ENCODE measurements around the gene PHF21B. TPM values are rescaled to one million over a fixed set of nuclear protein-coding genes. Genes with fewer than 3 reads are reported as not detected.

Gene PHF21B
- total and polyA plus RNA-seq, 2 of the 8 experiments (the other 6 are each of a cell fraction or from before 2014, with no cell fraction given), result 19.3 to 68.1 TPM

DNA sequence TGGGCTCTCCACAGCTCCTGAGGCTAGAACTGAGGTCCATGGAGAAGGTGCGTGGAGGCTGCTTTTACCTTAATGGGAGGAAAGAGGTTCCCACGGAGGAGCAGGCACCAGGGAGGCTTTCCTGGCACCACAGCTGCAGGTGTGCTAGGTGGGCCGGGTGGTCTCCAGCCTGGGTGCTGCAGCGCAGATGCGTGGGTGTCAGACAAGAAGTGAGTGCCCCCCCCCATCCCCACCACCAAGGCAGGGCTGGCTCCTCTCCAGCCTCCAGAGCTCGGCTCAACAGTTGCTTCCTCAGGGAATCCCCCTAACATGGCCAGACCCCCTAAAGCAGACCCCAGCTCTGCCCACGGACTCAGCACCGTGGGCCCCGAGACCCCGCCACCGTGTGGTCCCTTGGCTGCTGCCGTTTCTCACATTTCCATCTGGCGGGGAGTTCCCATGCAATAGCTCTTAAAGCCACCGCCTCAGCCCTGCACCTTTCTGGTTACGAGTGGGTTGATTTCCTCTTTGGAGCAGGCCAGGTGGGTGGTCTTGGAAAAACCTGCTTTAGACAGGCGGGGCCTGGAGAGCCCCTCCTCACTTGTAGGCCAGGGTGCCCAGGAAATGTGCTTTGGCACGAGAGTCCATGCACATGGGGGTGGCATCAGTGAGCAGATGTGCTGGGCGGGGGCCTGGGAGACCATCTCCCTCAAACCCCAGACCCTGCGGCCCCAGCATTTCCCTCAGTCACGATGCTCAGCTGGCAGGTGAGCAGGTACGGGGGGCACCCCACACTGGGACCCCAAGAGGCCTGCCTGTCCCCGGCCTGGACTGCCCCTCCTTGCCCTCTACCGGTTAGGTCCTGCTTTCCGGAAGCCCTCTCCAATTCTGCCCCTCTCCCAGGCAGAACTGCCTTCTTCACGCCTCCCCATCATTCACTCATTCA lies 163.7 kb downstream of the PHF21B start:
- Histone ChIP-seq H3K9me3 (ENCODE audit: insufficient read depth in 2 of 2, low read depth in 1 of 2, low read length in 1 of 2) (no peaks in the 10 kb centered on the region), H3K18ac (ENCODE audit: extremely low read depth, low read length) (no peak overlapping the region), H3K14ac (ENCODE audit: insufficient read length) (no peak overlapping the region), H2BK20ac (ENCODE audit: low read length) (no peak overlapping the region), H4K20me1 (replicated peaks in 1 of 2; ENCODE audit: control insufficient read depth in 1 of 2, insufficient read depth in 2 of 2, low read length in 2 of 2) (peaks cover 0 to 3% of the 10 kb centered on the region in 2 experiments), H3K23me2 (ENCODE audit: low read depth, low read length) (no peaks in the 10 kb centered on the region; the same call in 1 of the 2 replicates), H3K23ac (ENCODE audit: insufficient read length) (no peak overlapping the region), H2BK120ac (replicated peaks; ENCODE audit: low read depth, low read length) (no peak overlapping the region), H3K9ac (replicated peaks in 1 of 4; ENCODE audit: extremely low read depth in 1 of 4, low read depth in 3 of 4, low read length in 3 of 4) (no peak overlapping the region), H3K79me1 (ENCODE audit: low read depth, low read length) (no peaks in the 10 kb centered on the region), H3K27ac (ENCODE audit: low read depth, low read length) (no peak overlapping the region), H2BK12ac (ENCODE audit: low read depth, low read length) (no peak overlapping the region), H3K27me3 (replicated peaks in 1 of 4; ENCODE audit: control insufficient read depth in 3 of 4, extremely low read depth in 1 of 4, insufficient read depth in 3 of 4, low read length in 3 of 4) (no peaks in the 10 kb centered on the region), H3K4ac (replicated peaks; ENCODE audit: insufficient read length, low read depth, low read length) (no peak overlapping the region), H2BK15ac (ENCODE audit: low read length) (no peak overlapping the region), H4K8ac (ENCODE audit: extremely low read depth, insufficient read depth, low read length) (no peak overlapping the region; the same call in 1 of the 2 replicates), H3K36me3 (ENCODE audit: control insufficient read depth in 2 of 4, insufficient read depth in 4 of 4, low read length in 3 of 4) (peaks cover 0 to 6% (median 1%) of the 10 kb centered on the region in 4 experiments; a peak in 3 of 8 replicates), H4K5ac (ENCODE audit: insufficient read length, low read depth, low read length) (no peak overlapping the region), H2AK5ac (ENCODE audit: low read depth, low read length) (no peak overlapping the region), H2BK5ac (ENCODE audit: low read depth, low read length) (no peak overlapping the region), H3K4me1 (replicated peaks in 1 of 4; ENCODE audit: control insufficient read depth in 3 of 4, insufficient read depth in 4 of 4, low read length in 3 of 4) (no peaks in the 10 kb centered on the region), H3K4me2 (ENCODE audit: insufficient read depth in 1 of 2, low read depth in 2 of 2, low read length in 2 of 2) (no peak overlapping the region), H3K56ac (replicated peaks; ENCODE audit: insufficient read length, low read depth, low read length) (no peak overlapping the region), H3K4me3 (ENCODE audit: extremely low read depth in 1 of 4, insufficient read depth in 2 of 4, low read depth in 3 of 4, low read length in 4 of 4) (no peak overlapping the region), H4K91ac (replicated peaks; ENCODE audit: insufficient read length, low read length) (no peak overlapping the region), H2AFZ (ENCODE audit: low read length) (no peak overlapping the region), H3K79me2 (ENCODE audit: control insufficient read depth in 1 of 2, insufficient read depth in 2 of 2, low read length in 2 of 2) (no peaks in the 10 kb centered on the region)
- ChIA-PET POLR2A (ENCODE audit: partially characterized antibody) (no interaction called here), CTCF (ENCODE audit: partially characterized antibody) (interaction anchor here (0.7 to 2.6 kb wide), 4 partner anchors 12 to 162 kb away, joined by 3 to 12 read pairs (median 4); no protein-coding TSS in a partner anchor)
- FAIRE-seq (no peak), DNase-seq (ENCODE audit: low read depth in 1 of 2, low spot score in 2 of 2) (no peak)
- 95% methylated on average over 22 of the region's 25 CpGs; no CpG with 5 or more reads in 1 of the 2 experiments for WGBS, 2 experiments (ENCODE audit: extremely low coverage in 1 of 2, insufficient coverage in 1 of 2, insufficient read length in 1 of 2, insufficient replicate concordance in 2 of 2, low coverage in 1 of 2, low lambda C conversion rate in 2 of 2, missing lambda C conversion rate in 1 of 2)
- TF ChIP-seq ASH2L (IDR thresholded peaks at IDR 0.05; ENCODE audit: low read length) (no peak), CBX5 (IDR thresholded peaks at IDR 0.05; ENCODE audit: low read depth, low read length) (no peak), HDAC6 (IDR thresholded peaks at IDR 0.05; ENCODE audit: low read depth, low read length) (no peak), KDM4A (IDR thresholded peaks at IDR 0.05; ENCODE audit: low read depth, low read length, severe bottlenecking) (no peak), RAD21 (IDR thresholded peaks at IDR 0.05 in 1 of 2, conservative IDR thresholded peaks at IDR 0.05 in 1 of 2; ENCODE audit: low read depth in 2 of 2, low read length in 2 of 2) (no peak), EZH2 (IDR thresholded peaks at IDR 0.05; ENCODE audit: low read depth, low read length, severe bottlenecking) (no peak), TAF7 (optimal IDR thresholded peaks at IDR 0.05; ENCODE audit: borderline replicate concordance, low read depth, low read length) (no peak), TAF1 (IDR thresholded peaks at IDR 0.05; ENCODE audit: low read depth, low read length) (no peak), RBBP5 (IDR thresholded peaks at IDR 0.05; ENCODE audit: borderline replicate concordance, low read depth, low read length) (no peak), CEBPB (IDR thresholded peaks at IDR 0.05; ENCODE audit: low read depth, low read length) (no peak), BCL11A (IDR thresholded peaks at IDR 0.05; ENCODE audit: low read depth in 2 of 2, low read length in 2 of 2) (no peak), KDM5A (IDR thresholded peaks at IDR 0.05; ENCODE audit: low read length) (no peak)

Data from H1 (cell line).